Neural cell (in vitro differentiated cells): ENCODE results near the gene RPUSD2. TPM values are rescaled to one million over a fixed set of nuclear protein-coding genes. Genes with fewer than 3 reads are reported as not detected.

Experiments used
- H2AFZ ChIP-seq: fragments of 200-600, 300-800 bp; sonication (generic), shearing (Covaris generic); 2 replicates; pipeline ENCODE4 v1.6.0; 2014; ENCODE audit warnings: low read depth, mild to moderate bottlenecking, antibody characterized with exemption, low read length, moderate library complexity
- H3F3A ChIP-seq: fragments of 200-600 bp; shearing (Covaris generic); 2 replicates; pipeline ENCODE4 v1.6.1; 2016; ENCODE audit warnings: mild to moderate bottlenecking, moderate library complexity, mixed read lengths, antibody characterized with exemption, low read length; ENCODE audit not compliant: insufficient read depth, poor library complexity, severe bottlenecking
- H3K27ac ChIP-seq: fragments of 200-600, 300-800 bp; sonication (generic), shearing (Covaris generic); 2 replicates; pipeline ENCODE4 v1.5.1; 2014; ENCODE audit warnings: mild to moderate bottlenecking, low read length, moderate library complexity
- H3K27me3 ChIP-seq: fragments of 300-800, 200-600 bp; sonication (generic), shearing (Covaris generic); 2 replicates; pipeline ENCODE4 v1.6.0; 2014; ENCODE audit warnings: mild to moderate bottlenecking, low read depth, low read length, moderate library complexity; ENCODE audit not compliant: insufficient read depth
- H3K36me3 ChIP-seq: fragments of 300-800, 200-600 bp; sonication (generic), shearing (Covaris generic); 2 replicates; pipeline ENCODE4 v1.5.1; 2014; ENCODE audit warnings: mild to moderate bottlenecking, antibody characterized with exemption, low read length, moderate library complexity; ENCODE audit not compliant: insufficient read depth
- H3K4me2 ChIP-seq: fragments of 300-800, 200-600 bp; sonication (generic), shearing (Covaris generic); 2 replicates; pipeline ENCODE4 v1.6.0; 2014; ENCODE audit warnings: mild to moderate bottlenecking, low read length
- H3K4me3 ChIP-seq: fragments of 300-800, 200-600 bp; sonication (generic), shearing (Covaris generic); 2 replicates; pipeline ENCODE4 v1.5.1; 2014; ENCODE audit warnings: mild to moderate bottlenecking, low read length, moderate library complexity
- H3K79me2 ChIP-seq: fragments of 200-600 bp; shearing (Covaris generic); replicated peaks from 2 replicates; pipeline ENCODE4 v1.6.0; 2014; ENCODE audit warnings: mild to moderate bottlenecking, low read length, moderate library complexity; ENCODE audit not compliant: insufficient read depth
- H3K9ac ChIP-seq: fragments of 300-800, 200-600 bp; sonication (generic), shearing (Covaris generic); 2 replicates; pipeline ENCODE4 v1.6.1; 2016; ENCODE audit warnings: mild to moderate bottlenecking, low read length, mixed read lengths
- H3K9me2 ChIP-seq: fragments of 200-600 bp; shearing (Covaris generic); 2 replicates; pipeline ENCODE4 v1.6.1; 2016; ENCODE audit warnings: mild to moderate bottlenecking, low read length, mixed read lengths; ENCODE audit not compliant: insufficient read depth
- H3K9me3 ChIP-seq: fragments of 200-600, 300-800 bp; sonication (generic), shearing (Covaris generic); 2 replicates; pipeline ENCODE4 v1.6.1; 2016; ENCODE audit warnings: mild to moderate bottlenecking, mixed run types, low read length, moderate library complexity, mixed read lengths
- H4K20me1 ChIP-seq: fragments of 200-600 bp; shearing (Covaris generic); 2 replicates; pipeline ENCODE4 v1.6.1; 2016; ENCODE audit warnings: mild to moderate bottlenecking, mixed run types; ENCODE audit not compliant: insufficient read depth
- CTCF ChIP-seq: fragments of 450-650 bp; IDR thresholded peaks from 2 replicates; pipeline ENCODE4 v1.5.1; 2014; ENCODE audit warnings: antibody characterized with exemption, mild to moderate bottlenecking, moderate library complexity; ENCODE audit not compliant: poor library complexity, severe bottlenecking
- EP300 ChIP-seq: fragments of 450-650 bp; conservative IDR thresholded peaks from 2 replicates; pipeline ENCODE4 v1.6.1; 2014; ENCODE audit warnings: antibody characterized with exemption, mild to moderate bottlenecking, moderate library complexity; ENCODE audit not compliant: poor library complexity, severe bottlenecking
- EZH2 ChIP-seq: fragments of 200-600, 300-800 bp; shearing (Covaris generic), sonication (generic); IDR thresholded peaks from 2 replicates; pipeline ENCODE4 v1.6.1; 2014; ENCODE audit warnings: antibody characterized with exemption, low read length, borderline replicate concordance, mild to moderate bottlenecking; ENCODE audit not compliant: insufficient read depth, poor library complexity, severe bottlenecking
- MXI1 ChIP-seq: fragments of 450-650 bp; conservative IDR thresholded peaks from 2 replicates; pipeline ENCODE4 v1.6.1; 2014; ENCODE audit warnings: antibody characterized with exemption, mild to moderate bottlenecking; ENCODE audit not compliant: poor library complexity, severe bottlenecking
- POLR2AphosphoS5 ChIP-seq: IDR thresholded peaks from 2 replicates; pipeline ENCODE4 v1.6.1; 2012
- RAD21 ChIP-seq: fragments of 450-650 bp; conservative IDR thresholded peaks from 2 replicates; pipeline ENCODE4 v1.6.1; 2014; ENCODE audit warnings: antibody characterized with exemption, mild to moderate bottlenecking, moderate library complexity
- REST ChIP-seq: IDR thresholded peaks from 2 replicates; pipeline ENCODE4 v1.6.1; 2012; ENCODE audit warnings: borderline replicate concordance
- SMC3 ChIP-seq: fragments of 450-650 bp; conservative IDR thresholded peaks from 2 replicates; pipeline ENCODE4 v1.6.1; 2014; ENCODE audit warnings: antibody characterized with exemption, mild to moderate bottlenecking, moderate library complexity; ENCODE audit not compliant: poor library complexity
- TAF1 ChIP-seq: IDR thresholded peaks from 2 replicates; pipeline ENCODE4 v1.6.1; 2012; ENCODE audit warnings: low read depth
- polyA plus RNA-seq: library from polyadenylated mRNA; depleted of rRNA; stranded (reverse); fragments of >200 nt; gene quantifications from 2 replicates; pipeline ENCODE4 v1.2.3, GENCODE V29; 2014

RPUSD2 gene
- polyA plus RNA-seq, 1 donor from 2014 or later = 13.2 TPM

- H3K9me3 ChIP-seq = no peaks in the 10 kb centered on the region
- no peak overlapping the region for H3K9ac ChIP-seq
- no peak overlapping the region for H3K27ac ChIP-seq
- no peak overlapping the region for H2AFZ ChIP-seq
- no peak overlapping the region for H3K4me3 ChIP-seq
- no peak for TF ChIP-seq EZH2
- no peak for TF ChIP-seq REST
- TF ChIP-seq EP300 = no peak
- TF ChIP-seq TAF1 = no peak
- no peak for TF ChIP-seq CTCF
- TF ChIP-seq RAD21 = no peak
- no peak for TF ChIP-seq SMC3
- TF ChIP-seq MXI1 = no peak
- no peak for TF ChIP-seq POLR2AphosphoS5
- H4K20me1 ChIP-seq = no peaks in the 10 kb centered on the region
- no peaks in the 10 kb centered on the region for H3K27me3 ChIP-seq
- no peaks in the 10 kb centered on the region for H3F3A ChIP-seq
- H3K79me2 ChIP-seq = no peaks in the 10 kb centered on the region
- no peak overlapping the region for H3K4me2 ChIP-seq
- no peaks in the 10 kb centered on the region for H3K9me2 ChIP-seq
- no peaks in the 10 kb centered on the region for H3K36me3 ChIP-seq
Measured at GRCh38 chr15:40543082-40543481, 26.0 kb upstream of the RPUSD2 start.

GRCh38 chr15:40543631-40544294 lies 25.3 kb upstream of the RPUSD2 start:
- Histone ChIP-seq H3K9me3 (no peaks in the 10 kb centered on the region), H2AFZ (no peak overlapping the region), H3K4me3 (no peak overlapping the region), H4K20me1 (no peaks in the 10 kb centered on the region), H3K9ac (no peak overlapping the region), H3K36me3 (no peaks in the 10 kb centered on the region), H3F3A (no peaks in the 10 kb centered on the region), H3K9me2 (no peaks in the 10 kb centered on the region), H3K27me3 (no peaks in the 10 kb centered on the region), H3K27ac (no peak overlapping the region), H3K79me2 (no peaks in the 10 kb centered on the region), H3K4me2 (no peak overlapping the region)
- TF ChIP-seq RAD21 (no peak), SMC3 (no peak), EP300 (no peak)
